Measurements from ENCODE around the gene RANGRF.

- no peak for TF ChIP-seq CTCF (IDR thresholded peaks at IDR 0.05)
- no peak for TF ChIP-seq POLR2A (IDR thresholded peaks at IDR 0.05)
Measured at GRCh38 chr17:8315764-8316217, 27.3 kb downstream of the RANGRF start.

All from lower leg skin (tissue), 3 donors.